GM19438 (cell line): ENCODE measurements around the gene ACADVL.
"Not testable (repeated sequence)": the region's sequence is repeated elsewhere in the genome, so short reads cannot be mapped to it uniquely, and the experiment has no call there.

Experiments
- ATAC-seq: cut with Tn5 transposase; IDR thresholded peaks from one replicate; pipeline ENCODE4 v1.9.1; 2021; ENCODE audit warnings: low read depth; ENCODE audit not compliant: unreplicated experiment

ACADVL gene

GRCh38 chr17:7219812-7220592 lies at the start of gene ACADVL, which contains the start of gene DLG4:
Gene ACADVL, plus strand, starts transcription at chr17:7219938. Its CDS starts 47 bp downstream, at chr17:7219985.
Gene DLG4, minus strand, starts transcription at chr17:7219836.
- ATAC-seq, result peak; percentile 53

- ATAC-seq, result not testable (repeated sequence)
These were observed 47.1 kb upstream of the ACADVL start for GRCh38 chr17:7172522-7173191.

GRCh38 chr17:7173687-7174602 lies 45.8 kb upstream of the ACADVL start:
- no peak for ATAC-seq

GRCh38 chr17:7174603-7175326 lies 45.0 kb upstream of the ACADVL start:
- no peak for ATAC-seq

GRCh38 chr17:7175330-7175733 lies 44.4 kb upstream of the ACADVL start:
- no peak for ATAC-seq

GRCh38 chr17:7176107-7176840 lies 43.5 kb upstream of the ACADVL start:
- no peak for ATAC-seq

- ATAC-seq, result no peak
These were observed 42.9 kb upstream of the ACADVL start for GRCh38 chr17:7176841-7177190.

- ATAC-seq, result no peak
These were observed 42.4 kb upstream of the ACADVL start for GRCh38 chr17:7177191-7177953.

- ATAC-seq, result no peak
These were observed 41.7 kb upstream of the ACADVL start for GRCh38 chr17:7177954-7178477.

GRCh38 chr17:7178973-7179316 lies 40.8 kb upstream of the ACADVL start:
- no peak for ATAC-seq

GRCh38 chr17:7179317-7180254 lies 40.2 kb upstream of the ACADVL start, which contains the start of gene ASGR1:
Gene ASGR1, minus strand, starts transcription at chr17:7179370. Its CDS starts 807 bp downstream, at chr17:7178563.
- no peak for ATAC-seq

GRCh38 chr17:7182101-7182500 lies 37.6 kb upstream of the ACADVL start:
- ATAC-seq, result not testable (repeated sequence)

- no peak for ATAC-seq
These were observed 36.2 kb upstream of the ACADVL start for GRCh38 chr17:7183433-7184090.

- no peak for ATAC-seq
These were observed 35.6 kb upstream of the ACADVL start for GRCh38 chr17:7184091-7184488.

GRCh38 chr17:7184647-7185046 lies 35.1 kb upstream of the ACADVL start:
- ATAC-seq, result no peak

- ATAC-seq, result no peak
These were observed 33.5 kb upstream of the ACADVL start for GRCh38 chr17:7186241-7186640.

- no peak for ATAC-seq
These were observed 29.3 kb upstream of the ACADVL start for GRCh38 chr17:7190276-7190917.
